Dermis microvascular lymphatic vessel endothelial cell (primary cell): Measurements from ENCODE around the gene SPATA12. TPM values are rescaled to one million over a fixed set of nuclear protein-coding genes. Genes with fewer than 3 reads are reported as not detected.

ENCODE experiments used
- DNase-seq, 2 donors: peaks; one replicate each; pipeline versions ENCODE4 v3.0.0 to v3.0.0-alpha.2; 2010; ENCODE audit warnings: low read depth in 2 of 2
- total RNA-seq: library from RNA; depleted of rRNA; stranded (reverse); fragments of >200 nt; gene quantifications from 2 replicates; pipeline ENCODE4 v1.2.1, GENCODE V29; 2014

SPATA12 gene
- total RNA-seq, 1 donor from 2014 or later, result 0.39 TPM

DNA sequence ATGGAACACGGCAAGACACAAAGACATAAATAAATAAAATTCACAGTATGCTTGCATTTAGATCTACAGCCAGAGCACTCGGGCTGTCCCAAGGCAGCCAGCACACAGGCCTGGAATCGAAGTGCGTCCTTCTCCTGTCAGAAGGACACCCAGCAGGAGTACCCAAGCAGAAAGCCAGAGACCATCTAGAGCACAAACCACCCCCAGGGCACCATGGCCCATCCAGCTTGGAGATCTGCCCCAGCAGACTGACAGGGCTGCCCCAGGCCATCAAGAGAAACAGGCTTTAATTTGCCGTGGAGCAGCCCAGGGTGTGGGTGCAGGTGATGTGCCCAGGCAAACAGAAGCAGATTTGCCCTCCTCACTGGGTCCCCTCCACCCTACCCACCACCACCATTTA, 7.8 kb upstream of the SPATA12 start:
- DNase-seq, result no peak

DNA sequence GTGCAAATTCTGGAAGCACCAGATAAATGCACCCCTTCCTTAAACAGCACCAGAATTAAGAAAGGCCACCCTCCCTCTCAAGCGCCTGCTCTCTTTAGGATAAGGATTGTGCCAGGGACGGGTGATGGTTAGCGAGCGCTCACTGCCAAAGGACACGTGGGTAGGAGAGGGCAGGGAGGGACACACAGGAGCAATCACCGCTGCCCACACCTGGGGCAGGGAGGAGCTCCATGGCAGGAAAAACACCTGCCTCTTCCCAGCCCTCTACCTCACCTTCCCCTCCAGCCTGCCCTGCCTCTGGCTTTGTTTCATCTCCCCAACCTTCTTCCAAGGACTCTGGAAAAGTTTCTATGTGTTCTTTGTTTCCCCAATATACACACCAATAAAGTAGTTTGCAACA, 7.3 kb upstream of the SPATA12 start:
- no peak for DNase-seq

DNA sequence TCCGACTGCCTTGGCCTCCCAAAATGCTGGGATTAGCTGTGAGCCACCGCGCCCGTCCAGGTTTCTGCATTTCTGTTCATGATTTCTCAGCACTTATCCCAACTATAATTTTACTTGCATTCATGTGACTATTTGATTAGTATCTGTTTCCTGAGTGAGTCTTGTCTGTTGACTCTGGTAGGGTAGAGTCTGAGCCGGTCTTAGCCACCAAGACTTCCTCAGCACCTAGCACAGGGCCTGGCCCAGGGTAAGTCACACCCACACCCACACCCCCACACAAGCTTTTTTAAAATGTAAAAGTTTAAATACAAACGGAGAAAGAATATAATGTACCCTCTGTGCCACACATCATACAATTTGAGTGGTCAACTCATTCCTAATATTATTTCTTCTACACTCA, 3.1 kb upstream of the SPATA12 start:
- no peak for DNase-seq

DNA sequence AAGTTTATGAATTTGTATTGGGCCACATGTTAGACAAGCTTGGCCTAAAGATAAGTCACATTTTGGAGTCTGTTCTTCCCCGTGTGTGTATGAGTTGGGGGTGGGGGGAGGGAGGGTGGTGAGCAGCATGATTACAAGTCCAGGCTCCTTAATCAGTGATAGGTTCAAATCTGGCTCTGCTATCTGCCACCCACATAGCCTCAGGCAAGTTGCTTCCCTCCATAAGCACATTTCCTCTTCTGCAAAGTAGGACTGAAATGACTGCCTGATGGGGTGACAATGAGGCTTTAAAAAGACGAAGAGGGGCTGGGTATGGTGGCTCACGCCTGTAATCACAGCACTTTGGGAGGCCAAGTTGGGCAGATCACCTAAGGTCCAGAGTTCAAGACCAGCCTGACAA, 1.1 kb upstream of the SPATA12 start:
- DNase-seq, result no peak

DNA sequence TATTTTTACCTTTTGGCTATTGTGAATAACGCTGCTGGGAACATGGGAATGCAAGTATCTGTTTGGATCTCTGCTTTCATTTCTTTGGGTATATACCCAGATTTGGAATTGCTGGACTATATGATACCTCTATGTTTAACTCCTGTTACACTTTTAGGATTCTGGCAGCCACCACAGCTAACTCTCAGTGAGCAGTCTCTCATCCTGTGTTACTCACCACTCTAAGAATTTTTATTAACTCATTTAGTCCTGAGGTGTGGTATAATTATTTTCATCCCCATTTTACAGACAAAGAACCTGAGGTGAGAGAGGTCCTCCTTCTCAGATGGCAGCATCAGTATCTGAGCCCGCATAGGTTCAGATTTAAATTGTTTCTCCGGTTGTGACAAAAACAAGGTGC, 1.1 kb downstream of the SPATA12 start:
- DNase-seq, result peak in 1 of 2 donors; percentile 32

DNA sequence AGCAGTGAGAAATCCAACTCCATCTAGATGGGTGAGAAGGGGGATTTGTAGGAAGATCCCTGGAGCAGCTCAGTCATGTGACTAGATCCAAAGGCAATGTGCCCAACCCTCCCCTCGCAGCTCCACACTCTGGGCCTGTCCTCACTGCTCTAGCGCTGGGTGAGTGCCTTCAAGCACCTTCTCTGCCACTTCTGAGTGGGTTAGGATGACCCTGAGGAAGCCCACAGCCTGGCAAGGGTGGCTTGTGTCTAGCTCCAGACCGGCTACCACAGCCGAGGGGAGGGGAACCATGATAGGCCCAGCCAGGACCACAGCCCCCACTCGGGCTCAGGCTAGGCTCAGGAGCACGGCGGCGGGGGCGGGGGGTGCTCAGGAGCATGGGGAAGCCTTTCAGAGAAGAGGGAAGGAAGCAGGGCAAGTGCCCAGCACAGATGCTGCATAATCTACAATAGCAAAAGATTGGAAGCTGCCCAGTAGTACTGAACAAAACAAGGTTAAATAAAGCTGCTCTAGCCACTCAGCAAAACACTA, 1.7 kb downstream of the SPATA12 start:
- peak; percentile 30 to 70 for DNase-seq

DNA sequence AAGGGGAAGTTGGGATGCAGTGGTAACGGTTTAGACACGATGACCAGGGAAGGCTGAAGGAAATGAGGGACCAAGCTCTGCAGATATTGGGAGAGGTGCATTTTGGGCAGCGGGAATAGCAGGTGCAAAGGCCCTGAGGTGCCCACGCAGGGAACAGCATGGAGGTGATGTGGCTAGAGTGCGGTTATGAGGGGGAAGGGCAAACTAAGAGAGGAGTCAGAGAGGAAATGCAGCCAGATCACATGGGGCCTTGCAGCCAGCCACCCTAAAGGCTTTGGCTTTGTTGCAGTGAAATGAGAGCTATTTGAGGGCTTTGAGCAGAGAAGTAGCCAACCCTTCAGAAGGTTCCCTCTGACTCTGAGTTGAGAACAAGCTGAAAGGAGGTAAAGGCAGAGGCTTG, 2.6 kb downstream of the SPATA12 start:
- peak in 1 of 2 donors; percentile 9 for DNase-seq

DNA sequence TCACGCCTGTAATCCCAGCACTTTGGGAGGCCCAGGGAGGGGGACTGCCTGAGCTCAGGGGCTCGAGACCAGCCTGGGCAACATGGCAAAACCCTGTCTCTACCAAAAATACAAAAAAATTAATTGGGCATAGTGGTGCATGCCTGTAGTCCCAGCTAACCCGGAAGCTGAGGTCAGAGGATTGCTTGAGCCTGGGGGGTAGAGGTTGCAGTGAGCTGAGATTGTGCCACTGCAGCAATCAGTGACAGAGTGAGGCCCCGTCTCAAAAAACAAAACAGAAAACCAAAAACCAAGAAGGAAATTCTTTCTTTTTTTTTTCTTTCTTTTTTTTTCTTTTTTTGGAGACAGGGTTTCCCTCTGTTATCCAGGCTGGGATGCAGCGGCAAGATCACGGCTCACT, 3.5 kb downstream of the SPATA12 start:
- no peak for DNase-seq

DNA sequence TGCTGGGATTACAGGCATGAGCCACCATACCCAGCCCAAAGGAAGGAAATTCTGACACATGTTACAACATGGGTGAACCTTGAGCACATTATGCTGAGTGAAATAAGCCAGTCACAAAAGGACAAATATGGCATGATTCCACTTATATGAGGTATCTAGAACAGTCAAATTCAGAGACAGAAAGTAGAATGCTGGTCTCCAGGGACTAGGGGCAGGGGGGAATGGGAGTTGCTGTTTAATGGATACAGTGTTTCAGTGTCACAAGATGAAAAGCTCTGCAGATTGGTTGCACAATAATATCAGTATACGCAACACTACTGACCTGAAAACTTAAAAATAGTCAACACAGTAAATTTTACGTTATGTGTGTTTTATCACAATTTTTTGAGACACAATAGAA, 4.1 kb downstream of the SPATA12 start:
- no peak for DNase-seq

DNA sequence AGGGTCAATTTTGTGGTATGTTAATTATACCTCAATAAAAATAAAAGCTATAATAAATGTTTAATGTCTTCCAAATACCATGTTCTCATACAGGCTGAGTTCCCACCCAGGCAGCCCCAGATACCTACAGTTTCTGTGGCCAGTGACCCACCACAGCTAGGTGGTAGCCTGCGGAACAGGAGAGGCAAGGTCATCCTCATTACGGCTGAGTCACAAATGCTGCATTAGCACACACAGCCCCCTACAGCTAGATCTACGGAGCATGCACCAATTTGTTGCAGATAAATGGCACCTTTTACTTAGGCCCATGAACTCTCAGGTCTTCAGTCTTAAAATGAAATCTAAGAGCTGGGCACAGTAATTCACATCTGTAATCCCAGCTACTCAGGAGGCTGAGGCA, 5.1 kb downstream of the SPATA12 start:
- no peak for DNase-seq

DNA sequence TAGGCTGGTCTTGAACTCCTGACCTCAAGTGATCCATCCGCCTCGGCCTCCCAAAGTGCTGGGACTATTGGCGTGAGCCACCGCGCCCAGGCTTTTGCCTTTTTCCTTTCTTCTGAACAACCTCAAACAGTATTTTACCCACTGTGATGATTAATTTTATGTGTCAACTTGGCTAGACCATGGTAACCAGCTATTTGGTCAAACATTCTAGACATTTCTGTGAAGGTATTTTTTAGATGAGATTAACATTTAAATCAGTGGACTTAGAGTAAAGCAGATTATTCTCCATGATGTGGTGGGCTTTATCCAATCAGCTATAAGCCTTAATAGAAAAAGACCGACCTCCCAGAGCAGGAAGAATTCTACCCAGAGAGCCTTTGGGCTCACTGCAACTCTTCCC, 6.0 kb downstream of the SPATA12 start:
- DNase-seq, result no peak

DNA sequence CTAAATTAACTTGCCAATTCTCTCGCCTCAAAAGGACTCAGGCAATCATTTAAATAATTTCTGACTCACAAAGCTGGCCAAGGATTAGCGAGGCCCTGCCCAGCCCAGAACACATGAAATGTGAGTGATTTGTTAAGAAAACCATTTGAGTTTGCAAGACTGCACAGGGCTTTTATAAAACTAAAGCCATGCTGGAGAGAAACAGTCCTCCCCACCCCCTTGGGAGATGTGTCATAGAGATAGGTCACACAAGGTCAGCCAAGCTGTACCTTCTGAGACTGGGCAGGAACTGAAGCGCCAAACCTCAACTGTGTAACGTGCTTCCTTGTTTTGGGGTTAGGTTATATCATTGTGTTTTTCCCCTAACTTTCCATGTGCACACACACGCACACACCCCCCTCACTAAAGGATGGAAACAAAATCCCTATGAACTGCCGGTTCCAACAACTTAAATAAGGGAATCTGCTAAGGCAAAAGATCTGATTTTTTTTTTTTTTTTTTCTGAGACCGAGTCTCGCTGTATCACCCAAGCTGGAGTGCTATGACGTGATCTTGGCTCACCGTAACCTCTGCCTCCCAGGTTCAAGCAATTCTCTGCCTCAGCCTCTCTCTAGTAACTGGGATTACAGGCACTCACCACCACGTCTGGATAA, 8.1 kb downstream of the SPATA12 start:
- DNase-seq, result peak in 1 of 2 donors; percentile 76

DNA sequence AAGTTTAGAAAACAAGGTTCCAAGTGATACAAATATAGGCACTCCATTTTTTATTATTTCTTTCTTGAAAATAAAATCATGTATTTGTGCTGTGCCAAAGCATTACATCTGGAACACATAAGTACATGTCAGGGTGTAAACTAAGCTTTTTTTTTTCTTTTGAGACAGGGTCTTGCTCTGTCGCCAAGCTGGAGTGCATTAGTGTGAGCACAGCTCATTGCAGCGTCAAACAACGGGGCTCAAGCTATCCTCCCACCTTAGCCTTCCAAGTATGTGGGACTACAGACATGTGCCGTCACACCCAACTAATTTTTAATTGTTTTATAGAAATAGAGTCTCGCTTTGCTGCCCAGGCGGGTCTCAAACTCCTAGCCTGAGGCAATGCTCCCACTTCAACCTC, 9.0 kb downstream of the SPATA12 start:
- DNase-seq, result no peak

DNA sequence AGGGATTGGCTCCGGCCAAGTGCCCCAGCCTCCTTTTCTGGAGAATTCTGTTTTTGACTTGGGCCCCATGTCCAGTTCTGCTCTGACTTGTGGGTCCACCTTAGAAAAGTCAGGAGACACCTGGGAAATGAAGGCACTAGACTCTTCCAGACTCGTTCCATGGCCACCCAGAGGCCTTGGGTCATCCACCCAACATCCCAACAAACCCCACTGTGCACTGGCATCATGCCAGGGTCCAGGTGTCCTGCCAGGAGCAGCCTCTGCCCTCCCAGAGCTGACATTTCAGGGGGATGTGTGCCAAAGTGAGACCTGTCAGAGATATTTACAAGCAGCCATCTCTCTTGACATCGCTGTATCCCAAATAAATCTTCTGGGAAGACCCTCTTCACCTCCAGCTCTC, 13.2 kb downstream of the SPATA12 start:
- DNase-seq, result no peak

DNA sequence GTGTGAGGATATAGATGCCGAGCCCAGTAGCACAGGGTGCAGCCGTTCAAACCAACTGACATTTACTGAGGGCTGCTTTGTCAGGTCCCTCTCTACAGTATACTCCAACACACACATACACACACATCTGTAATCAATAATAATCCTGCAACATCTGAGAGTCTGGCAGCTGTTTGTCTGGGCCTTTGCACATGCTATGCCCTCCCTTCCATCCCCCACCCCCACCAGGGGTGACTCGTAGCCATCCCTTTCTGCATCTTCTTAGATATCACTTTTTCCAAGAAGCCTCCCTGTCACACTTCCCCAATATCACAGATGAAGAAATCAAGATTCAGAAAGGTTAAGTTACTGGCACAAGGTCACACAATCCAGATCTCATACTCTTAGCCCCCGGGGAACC, 13.7 kb downstream of the SPATA12 start:
- DNase-seq, result no peak

DNA sequence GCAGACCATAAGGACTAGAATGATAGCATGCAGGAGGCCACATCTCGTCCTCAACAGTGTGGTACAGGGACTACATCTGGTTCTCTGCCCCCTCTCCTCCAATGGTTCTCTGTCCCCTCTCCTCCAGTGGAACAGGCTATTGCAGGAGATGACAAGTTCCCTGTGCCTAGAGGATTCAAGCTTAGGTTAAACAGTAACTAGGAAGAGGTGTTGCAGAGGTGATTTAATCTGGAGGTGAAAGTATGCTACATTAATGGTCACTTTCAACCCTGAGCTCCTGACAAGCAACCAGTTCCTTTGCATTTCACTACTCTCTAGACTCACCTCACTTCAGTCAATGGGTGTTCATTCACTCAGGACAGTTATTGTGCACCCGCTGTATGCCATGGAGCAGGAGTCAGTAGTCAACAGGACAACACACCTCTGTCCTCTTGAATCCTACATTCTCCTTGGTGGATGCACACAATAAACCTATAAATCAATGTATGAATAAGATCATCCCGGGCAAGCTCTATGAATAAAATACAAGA, 16.0 kb downstream of the SPATA12 start:
- no peak for DNase-seq

DNA sequence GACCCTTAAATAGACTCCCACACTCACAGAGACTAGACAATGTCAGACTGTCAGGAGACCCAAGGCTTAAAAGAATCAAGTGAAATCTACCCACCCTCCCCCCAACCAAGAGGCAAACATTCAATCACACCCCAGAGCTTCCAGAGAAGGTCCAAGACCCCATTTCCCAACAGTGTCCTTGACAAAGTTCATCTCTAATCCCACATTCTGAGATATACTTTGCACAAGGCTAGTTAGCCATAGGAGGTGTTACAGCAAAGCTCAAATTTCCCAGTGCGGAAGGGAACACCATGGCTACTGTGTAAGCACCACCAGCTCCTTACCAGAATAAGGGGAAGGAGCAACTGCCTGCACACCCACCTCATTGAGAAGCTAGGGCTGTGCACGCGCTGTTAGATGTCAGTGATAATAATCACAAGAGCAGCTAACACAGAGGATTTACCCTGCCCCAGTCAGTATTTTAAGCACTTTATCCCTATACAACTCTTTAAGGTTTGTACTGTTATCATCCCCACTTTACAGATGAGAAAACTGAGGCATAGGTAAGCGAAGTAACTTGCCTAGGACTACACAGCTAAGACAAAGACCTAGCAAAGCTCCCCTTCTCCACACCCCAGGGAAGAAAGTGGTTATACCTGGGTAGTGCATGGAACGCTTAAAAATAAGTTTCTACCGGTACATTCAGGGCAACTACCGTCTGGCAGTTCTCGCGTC, 17.3 kb downstream of the SPATA12 start:
- DNase-seq, result no peak

DNA sequence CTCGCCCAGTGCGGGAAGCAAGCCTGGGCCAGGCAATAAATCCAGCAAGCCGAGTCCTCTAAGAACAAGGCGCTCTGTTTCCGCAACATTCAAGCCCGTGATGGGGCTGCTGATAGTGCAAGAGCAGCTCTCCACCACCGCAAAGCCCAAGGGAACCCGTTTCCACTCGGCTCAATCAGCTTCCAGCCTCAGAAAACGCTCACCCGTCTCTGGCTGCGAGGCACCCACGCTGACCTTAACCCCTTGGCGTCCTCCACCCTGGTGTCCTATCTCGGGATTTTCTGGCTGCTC, 17.8 kb downstream of the SPATA12 start:
- DNase-seq, result peak in 1 of 2 donors; percentile 23

DNA sequence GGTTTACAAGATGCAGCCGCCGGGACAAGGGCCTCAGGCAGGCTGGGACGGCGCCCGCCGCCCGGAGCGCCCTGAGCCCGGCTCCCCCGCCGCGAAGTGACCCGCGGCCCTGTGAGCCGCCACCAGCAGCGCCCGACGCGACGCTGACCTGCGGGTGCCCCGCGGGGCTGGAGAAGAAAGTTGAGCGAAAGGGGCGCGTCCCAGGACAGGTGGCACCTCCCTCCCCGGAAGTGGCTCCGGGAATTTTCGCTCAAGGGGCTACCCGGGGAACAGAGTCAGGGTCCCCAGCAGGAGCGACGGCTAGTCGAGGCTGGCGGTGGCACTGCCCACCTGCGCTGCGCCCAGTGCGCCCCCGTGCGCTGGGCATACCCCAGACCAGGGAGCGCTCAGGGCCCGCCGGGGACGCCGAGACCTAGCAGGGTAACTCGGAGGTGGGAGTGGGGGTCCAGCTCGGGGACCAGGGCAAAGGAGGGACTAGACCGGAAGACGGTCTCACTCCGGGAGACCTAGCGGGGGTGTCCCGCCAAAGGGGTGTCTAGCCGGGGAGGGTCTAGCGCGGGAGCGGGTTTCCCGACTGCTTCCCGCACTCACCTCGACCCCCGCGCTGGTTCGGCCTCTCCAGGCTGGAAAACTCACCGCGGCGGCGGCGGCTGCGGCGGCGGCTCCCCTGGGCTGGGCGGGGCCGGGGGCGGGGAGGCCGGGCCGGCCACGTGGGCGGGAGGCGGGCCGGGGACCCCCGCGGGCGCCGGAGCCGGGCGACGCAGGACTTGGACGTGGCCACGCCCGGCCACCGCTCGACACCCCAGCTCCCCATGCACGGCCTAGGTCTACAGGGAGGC, 18.4 kb downstream of the SPATA12 start:
- peak in 1 of 2 donors; percentile 35 for DNase-seq

DNA sequence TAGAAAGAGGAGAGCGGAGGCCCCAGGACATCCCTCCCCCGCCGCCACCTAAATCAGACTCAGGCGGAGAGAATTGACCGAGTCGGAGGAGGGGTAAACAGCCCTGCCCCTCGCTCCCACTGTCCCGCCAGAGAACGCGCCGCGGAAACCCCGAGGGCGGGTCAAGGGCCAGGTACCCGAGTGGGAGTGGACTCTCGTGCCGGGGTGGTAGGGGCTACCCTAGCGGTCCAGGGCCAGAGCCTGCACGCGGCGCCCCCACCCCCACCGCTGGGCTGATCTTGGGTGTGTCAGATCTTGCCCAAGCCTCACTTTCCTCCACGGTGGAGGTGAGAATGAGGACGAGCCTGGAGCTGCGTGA, 19.0 kb downstream of the SPATA12 start:
- no peak for DNase-seq

DNA sequence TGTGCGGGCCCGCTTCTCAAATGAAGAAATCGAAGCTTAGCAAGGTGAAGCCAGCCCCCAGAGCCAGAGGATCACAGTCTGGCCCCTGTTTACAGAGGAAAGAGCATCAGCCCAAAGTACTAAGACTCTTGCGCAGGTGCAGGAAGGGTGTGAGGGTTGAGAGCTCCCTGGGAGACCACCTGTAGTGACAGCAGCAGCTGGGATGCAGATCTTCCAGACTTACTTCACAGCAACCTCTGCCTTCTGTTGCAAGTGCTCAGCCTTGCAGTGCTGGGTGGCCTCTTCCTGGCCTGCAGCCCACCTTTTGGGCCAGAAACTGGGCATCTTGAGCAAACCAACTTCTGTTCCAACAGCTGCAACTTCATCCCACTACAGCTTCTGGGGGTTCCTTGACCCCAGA, 19.7 kb downstream of the SPATA12 start:
- no peak for DNase-seq

DNA sequence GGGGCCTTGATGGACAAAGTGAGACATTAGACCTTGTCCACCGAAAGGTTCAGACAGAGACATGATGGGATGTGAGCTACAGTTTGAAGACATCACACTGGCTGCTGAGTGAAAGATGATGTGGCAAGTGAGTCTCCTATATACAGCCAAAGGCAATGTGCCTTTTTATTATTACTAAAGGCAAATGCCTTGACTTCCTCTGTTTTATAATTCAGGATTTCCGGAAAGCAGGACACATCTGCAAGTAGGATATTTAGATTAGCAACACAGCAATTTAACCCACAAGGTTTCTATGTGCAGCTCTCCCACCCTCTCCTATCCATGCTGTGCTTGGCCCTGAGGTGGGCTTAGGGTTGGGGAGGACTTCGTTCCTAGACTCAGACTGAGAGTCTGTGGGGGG, 20.7 kb downstream of the SPATA12 start:
- peak; percentile 15 to 60 for DNase-seq
